B cell (primary cell): Measurements from ENCODE around the gene PPP2R5C. TPM values are rescaled to one million over a fixed set of nuclear protein-coding genes. Genes with fewer than 3 reads are reported as not detected.

Experiments
- ATAC-seq: fragments of 200-7000 bp; cut with Tn5 transposase; one replicate; pipeline ENCODE4 v1.10.0; 2021; ENCODE audit warnings: low read depth, mild to moderate bottlenecking, moderate number of reproducible peaks, moderate library complexity
- CTCF ChIA-PET: fragments of 350-600 bp; sonication (Branson Sonifier 250); formaldehyde crosslinking; loops from one replicate; lab custom pipeline; 2021; ENCODE audit warnings: antibody characterized with exemption, inconsistent platforms; lab: Charles Lee
- POLR2A ChIA-PET: fragments of 350-600 bp; sonication (Branson Sonifier 250); formaldehyde crosslinking; loops from one replicate; lab custom pipeline; 2021; ENCODE audit warnings: antibody characterized with exemption; lab: Charles Lee
- DNase-seq: peaks from one replicate; pipeline ENCODE4 v3.0.0; 2013
- H2AFZ ChIP-seq: 2 replicates; pipeline ENCODE4 v1.6.1; 2012; ENCODE audit warnings: mild to moderate bottlenecking, low read depth, low read length; ENCODE audit not compliant: insufficient read depth, poor library complexity, severe bottlenecking
- H3K27ac ChIP-seq, 2 donors: 1 replicate in 1 of 2; 2 replicates in 1 of 2; pipeline ENCODE4 v1.5.1; 2012 to 2013; ENCODE audit warnings: low read length in 2 of 2, mild to moderate bottlenecking in 2 of 2, moderate library complexity in 1 of 2
- H3K27me3 ChIP-seq, 4 experiments: fragments of 200-600 bp in 1 of 4; sonication (generic) in 1 of 4; replicated peaks in 1 of 4; 1 replicate in 2 of 4; 2 replicates in 2 of 4; pipeline versions ENCODE4 v1.6.1 to v1.7.0; 2013 to 2016; ENCODE audit warnings: low read length in 3 of 4, mild to moderate bottlenecking in 2 of 4, mixed read lengths in 1 of 4, moderate library complexity in 1 of 4; ENCODE audit not compliant: insufficient read depth in 4 of 4, control insufficient read depth in 3 of 4; ENCODE audit errors: control extremely low read depth in 1 of 4
- H3K36me3 ChIP-seq, 2 experiments: replicated peaks in 1 of 2; 1 replicate in 1 of 2; 2 replicates in 1 of 2; pipeline versions ENCODE4 v1.6.1 to v1.7.1; 2013; ENCODE audit warnings: low read length in 1 of 2; ENCODE audit not compliant: insufficient read depth in 2 of 2, control insufficient read depth in 1 of 2; ENCODE audit errors: control extremely low read depth in 1 of 2, extremely low read depth in 1 of 2
- H3K4me1 ChIP-seq, 2 donors: fragments of 200-600 bp in 1 of 2; sonication (generic) in 1 of 2; 1 replicate in 1 of 2; 2 replicates in 1 of 2; pipeline versions ENCODE4 v1.5.1 to v1.6.1; 2013 to 2017; ENCODE audit warnings: low read length in 2 of 2; ENCODE audit not compliant: control insufficient read depth in 2 of 2, insufficient read depth in 2 of 2
- H3K4me2 ChIP-seq: replicated peaks from 2 replicates; pipeline ENCODE3; 2012; ENCODE audit warnings: mild to moderate bottlenecking, low read depth, low read length; ENCODE audit not compliant: poor library complexity, severe bottlenecking
- H3K4me3 ChIP-seq, 5 experiments: fragments of 200-600 bp in 1 of 5; sonication (generic) in 1 of 5; 1 replicate in 3 of 5; 2 replicates in 2 of 5; pipeline versions ENCODE4 v1.5.1 to v1.7.0; 2011 to 2016; ENCODE audit warnings: low read length in 4 of 5, mild to moderate bottlenecking in 4 of 5, low read depth in 2 of 5, control low read depth in 1 of 5, moderate library complexity in 1 of 5; ENCODE audit not compliant: insufficient read depth in 1 of 5; ENCODE audit errors: control extremely low read depth in 1 of 5, extremely low read depth in 1 of 5
- H3K79me2 ChIP-seq: fragments of 200-600 bp; sonication (generic); one replicate; pipeline ENCODE4 v1.6.0; 2016; ENCODE audit warnings: low read length; ENCODE audit not compliant: control insufficient read depth, insufficient read depth
- H3K9ac ChIP-seq: fragments of 200-600 bp; sonication (generic); 2 replicates; pipeline ENCODE4 v1.6.1; 2017; ENCODE audit warnings: mild to moderate bottlenecking, low read length, moderate library complexity
- H3K9me3 ChIP-seq, 3 donors: one replicate each; pipeline versions ENCODE4 v1.6.1 to v1.7.1; 2013; ENCODE audit warnings: low read length in 2 of 3; ENCODE audit not compliant: control insufficient read depth in 2 of 3, insufficient read depth in 1 of 3; ENCODE audit errors: control extremely low read depth in 1 of 3
- H4K20me1 ChIP-seq: 2 replicates; pipeline ENCODE4 v1.6.0; 2012; ENCODE audit warnings: mild to moderate bottlenecking, low read length; ENCODE audit not compliant: insufficient read depth, control insufficient read depth, poor library complexity, severe bottlenecking
- H3K27ac Mint-ChIP-seq: one replicate; pipeline ENCODE4 v1.8.0; 2021; ENCODE audit warnings: mixed read lengths
- H3K27me3 Mint-ChIP-seq: one replicate; pipeline ENCODE4 v1.8.0; 2021; ENCODE audit warnings: mixed read lengths
- H3K4me1 Mint-ChIP-seq: one replicate; pipeline ENCODE4 v1.8.0; 2021; ENCODE audit warnings: mixed read lengths
- H3K4me3 Mint-ChIP-seq: one replicate; pipeline ENCODE4 v1.8.0; 2021; ENCODE audit warnings: mixed read lengths
- H3K9me3 Mint-ChIP-seq: one replicate; pipeline ENCODE4 v1.8.0; 2022; ENCODE audit warnings: mixed read lengths; ENCODE audit not compliant: insufficient read depth
- CTCF ChIP-seq: fragments of 200-600 bp; IDR thresholded peaks from one replicate; pipeline ENCODE4 v1.8.0; 2022; ENCODE audit warnings: antibody characterized with exemption, mild to moderate bottlenecking
- EZH2 ChIP-seq: IDR thresholded peaks from 2 replicates; pipeline ENCODE4 v1.6.1; 2012; ENCODE audit warnings: borderline replicate concordance, low read depth, mild to moderate bottlenecking, moderate library complexity, low read length; ENCODE audit not compliant: insufficient read depth, poor library complexity, severe bottlenecking
- WGBS: methylation state at CpG from one replicate; pipeline ENCODE4 v1.1.5; 2013; ENCODE audit warnings: missing lambda C conversion rate; ENCODE audit not compliant: insufficient coverage; 5-methylcytosine and 5-hydroxymethylcytosine counted together
- intact Hi-C: fragments of 100-400 bp; cut with micrococcal nuclease; formaldehyde crosslinking; loops from one replicate; pipeline ENCODE4 v1.10.0; 2022
- polyA plus RNA-seq: library from polyadenylated mRNA; depleted of rRNA; stranded (reverse); fragments of >200 nt; gene quantifications from 2 replicates; pipeline ENCODE4 v1.2.3, GENCODE V29; 2012
- total RNA-seq, 2 donors: library from RNA; stranded (reverse); fragments of 120-200 nt in 1 of 2; gene quantifications; 1 replicate in 1 of 2; 2 replicates in 1 of 2; pipeline versions ENCODE4 v1.2.3 to v1.2.4, GENCODE V29; 2013 to 2022

The PPP2R5C gene
- total and polyA plus RNA-seq, 2 donors (not counting 1 experiment from before 2014, with no cell fraction given), result 91.7 to 330 TPM

- Histone ChIP-seq H3K36me3 (no peaks in the 10 kb centered on the region), H3K9ac (no peak overlapping the region), H3K4me2 (no peak overlapping the region), H3K4me1 (peaks cover 13 to 18% of the 10 kb centered on the region in 2 donors), H2AFZ (no peak overlapping the region), H3K27me3 (peaks cover 0 to 9% (median 0%) of the 10 kb centered on the region in 4 experiments), H3K9me3 (peaks cover 0 to 8% (median 0%) of the 10 kb centered on the region in 3 donors), H3K27ac (no peak overlapping the region), H3K79me2 (no peaks in the 10 kb centered on the region), H4K20me1 (no peaks in the 10 kb centered on the region), H3K4me3 (no peak overlapping the region)
- H3K9me3 Mint-ChIP-seq, result no peaks in the 10 kb centered on the region
- H3K27me3 Mint-ChIP-seq, result peaks cover 12% of the 10 kb centered on the region
- peaks cover 17% of the 10 kb centered on the region for H3K4me1 Mint-ChIP-seq
- no peak for ATAC-seq
- WGBS, result 100% methylated on average over 1 of the region's 4 CpGs
- ChIA-PET POLR2A (no interaction called here), CTCF (no interaction called here)
- DNase-seq, result no peak
- no peak overlapping the region for H3K27ac Mint-ChIP-seq
- intact Hi-C loops, result no loop called here
- no peak overlapping the region for H3K4me3 Mint-ChIP-seq
- TF ChIP-seq EZH2 (no peak), CTCF (no peak)
These were observed 28.3 kb upstream of the PPP2R5C start for GRCh38 chr14:101733211-101733610.

GRCh38 chr14:101734246-101734847 is 27.2 kb upstream of the PPP2R5C start:
- Histone ChIP-seq H4K20me1 (no peaks in the 10 kb centered on the region), H3K79me2 (no peaks in the 10 kb centered on the region), H3K27me3 (peaks cover 0 to 19% (median 0%) of the 10 kb centered on the region in 4 experiments), H3K9ac (no peak overlapping the region), H3K27ac (no peak overlapping the region), H2AFZ (no peak overlapping the region), H3K9me3 (peaks cover 0 to 9% (median 0%) of the 10 kb centered on the region in 3 donors), H3K4me2 (no peak overlapping the region), H3K4me3 (no peak overlapping the region), H3K4me1 (peaks cover 13 to 18% of the 10 kb centered on the region in 2 donors), H3K36me3 (no peaks in the 10 kb centered on the region)
- ChIA-PET CTCF (interaction anchor here (0.7 kb wide), 1 partner anchor 18 kb away, joined by 3 read pairs; no protein-coding TSS in a partner anchor), POLR2A (no interaction called here)
- intact Hi-C loops, result no loop called here
- Mint-ChIP-seq H3K4me1 (peaks cover 17% of the 10 kb centered on the region), H3K4me3 (no peak overlapping the region), H3K9me3 (no peaks in the 10 kb centered on the region), H3K27ac (no peak overlapping the region), H3K27me3 (peaks cover 20% of the 10 kb centered on the region)
- DNase-seq, result no peak
- TF ChIP-seq EZH2 (no peak), CTCF (no peak)
- 97% methylated on average over 15 of the region's 16 CpGs for WGBS
- ATAC-seq, result no peak
